ENCODE data around the gene POP4. TPM values are rescaled to one million over a fixed set of nuclear protein-coding genes. Genes with fewer than 3 reads are reported as not detected.

POP4 gene
- total RNA-seq, 1 donor from 2014 or later, result 53.9 TPM

- no peak for DNase-seq
- H3K4me1 ChIP-seq, result no peaks in the 10 kb centered on the region
- no peaks in the 10 kb centered on the region for H3K36me3 ChIP-seq
- no peak for TF ChIP-seq CTCF (IDR thresholded peaks at IDR 0.05; ENCODE audit: borderline replicate concordance)
- H3K27me3 ChIP-seq (ENCODE audit: low read depth), result peaks cover 65% of the 10 kb centered on the region
- peaks cover 12% of the 10 kb centered on the region for H3K9me3 ChIP-seq (replicated peaks)
- no peak overlapping the region for H3K27ac ChIP-seq (replicated peaks)
- intact Hi-C loops (cut with micrococcal nuclease), result no loop called here
- H3K4me3 ChIP-seq, result no peak overlapping the region
Measured at GRCh38 chr19:29587059-29587458, 19.0 kb upstream of the POP4 start.

GRCh38 chr19:29587518-29587986, 18.5 kb upstream of the POP4 start:
- intact Hi-C loops (cut with micrococcal nuclease), result no loop called here
- no peak overlapping the region for H3K4me3 ChIP-seq
- H3K4me1 ChIP-seq, result no peaks in the 10 kb centered on the region
- peaks cover 12% of the 10 kb centered on the region for H3K9me3 ChIP-seq (replicated peaks)
- no peaks in the 10 kb centered on the region for H3K36me3 ChIP-seq
- no peak for DNase-seq
- no peak for TF ChIP-seq CTCF (IDR thresholded peaks at IDR 0.05; ENCODE audit: borderline replicate concordance)
- H3K27ac ChIP-seq (replicated peaks), result no peak overlapping the region
- H3K27me3 ChIP-seq (ENCODE audit: low read depth), result peaks cover 65% of the 10 kb centered on the region

- H3K27me3 ChIP-seq (ENCODE audit: low read depth), result peaks cover 65% of the 10 kb centered on the region
Measured at GRCh38 chr19:29588095-29588494, 18.0 kb upstream of the POP4 start.

GRCh38 chr19:29590278-29590677, 15.8 kb upstream of the POP4 start:
- Histone ChIP-seq H3K4me3 (no peak overlapping the region), H3K9me3 (replicated peaks) (peaks cover 4% of the 10 kb centered on the region), H3K4me1 (no peaks in the 10 kb centered on the region), H3K27ac (replicated peaks) (no peak overlapping the region), H3K36me3 (no peaks in the 10 kb centered on the region), H3K27me3 (ENCODE audit: low read depth) (peaks cover 80% of the 10 kb centered on the region)
- intact Hi-C loops (cut with micrococcal nuclease), result no loop called here
- no peak for TF ChIP-seq CTCF (IDR thresholded peaks at IDR 0.05; ENCODE audit: borderline replicate concordance)
- DNase-seq, result no peak

More at GRCh38 chr19:29588095-29588494, 18.0 kb upstream of the POP4 start:
- no peak for DNase-seq
- TF ChIP-seq CTCF (IDR thresholded peaks at IDR 0.05; ENCODE audit: borderline replicate concordance), result no peak
- no peak overlapping the region for H3K27ac ChIP-seq (replicated peaks)
- H3K36me3 ChIP-seq, result no peaks in the 10 kb centered on the region
- intact Hi-C loops (cut with micrococcal nuclease), result no loop called here
- no peak overlapping the region for H3K4me3 ChIP-seq
- H3K4me1 ChIP-seq, result no peaks in the 10 kb centered on the region
- peaks cover 12% of the 10 kb centered on the region for H3K9me3 ChIP-seq (replicated peaks)

- Histone ChIP-seq H3K36me3 (no peaks in the 10 kb centered on the region), H3K27me3 (ENCODE audit: low read depth) (peaks cover 94% of the 10 kb centered on the region), H3K9me3 (replicated peaks) (no peaks in the 10 kb centered on the region), H3K4me1 (no peaks in the 10 kb centered on the region), H3K27ac (replicated peaks) (no peak overlapping the region), H3K4me3 (no peak overlapping the region)
- intact Hi-C loops (cut with micrococcal nuclease), result no loop called here
- no peak for DNase-seq
- TF ChIP-seq CTCF (IDR thresholded peaks at IDR 0.05; ENCODE audit: borderline replicate concordance), result no peak
Measured at GRCh38 chr19:29591670-29592069, 14.4 kb upstream of the POP4 start.
